HepG2 (cell line): ENCODE measurements around the gene TBC1D22A. TPM values are rescaled to one million over a fixed set of nuclear protein-coding genes. Genes with fewer than 3 reads are reported as not detected.

Source experiments
- ARID2 ChIP-seq: sonication (generic); formaldehyde crosslinking; IDR thresholded peaks from 2 replicates; pipeline ENCODE4 v1.8.1; 2022; ENCODE audit warnings: mild to moderate bottlenecking, missing genetic modification reagents, borderline replicate concordance
- HDAC1 ChIP-seq: sonication (generic); formaldehyde crosslinking; IDR thresholded peaks from 2 replicates; pipeline ENCODE4 v1.5.1; 2020; ENCODE audit warnings: mild to moderate bottlenecking, missing genetic modification reagents
- HNRNPL ChIP-seq: fragments of 200-400 bp; formaldehyde crosslinking; IDR thresholded peaks from 2 replicates; pipeline ENCODE4 v1.6.1; 2017; ENCODE audit warnings: mild to moderate bottlenecking, low read depth, low read length
- TAF15 ChIP-seq: fragments of 200-400 bp; formaldehyde crosslinking; IDR thresholded peaks from one replicate; pipeline ENCODE4 v1.6.1; 2018; ENCODE audit warnings: mild to moderate bottlenecking, low read depth, low read length; ENCODE audit not compliant: poor library complexity, severe bottlenecking
- YEATS4 ChIP-seq: sonication (generic); formaldehyde crosslinking; IDR thresholded peaks from 2 replicates; pipeline ENCODE4 v1.4.0; 2020; ENCODE audit warnings: missing genetic modification reagents, borderline replicate concordance
- ZEB1 ChIP-seq: IDR thresholded peaks from 2 replicates; pipeline ENCODE4 v1.6.1; 2012; ENCODE audit warnings: mild to moderate bottlenecking, low read depth, inconsistent platforms; ENCODE audit not compliant: insufficient replicate concordance
- ZKSCAN1 ChIP-seq: fragments of 150-350 bp; IDR thresholded peaks from 2 replicates; pipeline ENCODE4 v1.6.1; 2014; ENCODE audit warnings: low read length
- ZNF44 ChIP-seq: sonication (generic); formaldehyde crosslinking; IDR thresholded peaks from 2 replicates; pipeline ENCODE4 v1.5.1; 2020; ENCODE audit warnings: mild to moderate bottlenecking, missing genetic modification reagents
- ZNF570 ChIP-seq: sonication (generic); formaldehyde crosslinking; IDR thresholded peaks from 2 replicates; pipeline ENCODE4 v1.4.0; 2020; ENCODE audit warnings: mild to moderate bottlenecking, missing genetic modification reagents, borderline replicate concordance
- ZNF749 ChIP-seq: sonication (generic); formaldehyde crosslinking; IDR thresholded peaks from 2 replicates; pipeline ENCODE4 v1.8.0; 2022; ENCODE audit warnings: mild to moderate bottlenecking, missing genetic modification reagents, moderate library complexity, borderline replicate concordance
- polyA plus RNA-seq, 8 experiments: library from polyadenylated mRNA; depleted of rRNA in 3 of 8; stranded (reverse) in 7 of 8; unstranded in 1 of 8; fragments of >200 nt; fragmentation: Illumina TruSeq in 4 of 8; extraction: Trizol in 4 of 8; gene quantifications; 2 replicates each; pipeline versions ENCODE4 v1.2.1 to v1.2.3, GENCODE V29; 2011 to 2016; ENCODE audit warnings: low read depth in 4 of 8, missing spikeins in 1 of 8, mixed read lengths in 1 of 8; ENCODE audit not compliant: insufficient read depth in 1 of 8
- total RNA-seq, 5 experiments: library from RNA; depleted of rRNA; stranded (reverse); fragments of >200 nt; fragmentation: Illumina TruSeq; extraction: Trizol; gene quantifications; 2 replicates each; pipeline ENCODE4 v1.2.3, GENCODE V29; 2016; ENCODE audit warnings: low read depth in 1 of 5
- TF ChIP-seq, protein P1 (sequence below): IDR thresholded peaks from 2 replicates; pipeline ENCODE4 v1.6.1; 2012; ENCODE audit warnings: low read length, improper control_type of control experiment
- TF ChIP-seq, protein P2 (sequence below): IDR thresholded peaks from 2 replicates; pipeline ENCODE4 v1.6.1; 2012; ENCODE audit warnings: inconsistent platforms
- TF ChIP-seq, protein P3 (sequence below): sonication (generic); formaldehyde crosslinking; IDR thresholded peaks from 2 replicates; pipeline ENCODE4 v1.4.0; 2020; ENCODE audit warnings: mild to moderate bottlenecking, missing genetic modification reagents
- TF ChIP-seq, protein P4 (sequence below): sonication (generic); formaldehyde crosslinking; IDR thresholded peaks from 2 replicates; pipeline ENCODE4 v1.8.0; 2022; ENCODE audit warnings: mild to moderate bottlenecking, missing genetic modification reagents, borderline replicate concordance
- TF ChIP-seq, protein P5 (sequence below): sonication (generic); formaldehyde crosslinking; IDR thresholded peaks from 2 replicates; pipeline ENCODE4 v1.4.0; 2020; ENCODE audit warnings: missing genetic modification reagents

TBC1D22A gene
- total and polyA plus RNA-seq, 2 of the 13 experiments (the other 11 are each of a cell fraction or from before 2014, with no cell fraction given): 17.3 to 18.0 TPM

DNA sequence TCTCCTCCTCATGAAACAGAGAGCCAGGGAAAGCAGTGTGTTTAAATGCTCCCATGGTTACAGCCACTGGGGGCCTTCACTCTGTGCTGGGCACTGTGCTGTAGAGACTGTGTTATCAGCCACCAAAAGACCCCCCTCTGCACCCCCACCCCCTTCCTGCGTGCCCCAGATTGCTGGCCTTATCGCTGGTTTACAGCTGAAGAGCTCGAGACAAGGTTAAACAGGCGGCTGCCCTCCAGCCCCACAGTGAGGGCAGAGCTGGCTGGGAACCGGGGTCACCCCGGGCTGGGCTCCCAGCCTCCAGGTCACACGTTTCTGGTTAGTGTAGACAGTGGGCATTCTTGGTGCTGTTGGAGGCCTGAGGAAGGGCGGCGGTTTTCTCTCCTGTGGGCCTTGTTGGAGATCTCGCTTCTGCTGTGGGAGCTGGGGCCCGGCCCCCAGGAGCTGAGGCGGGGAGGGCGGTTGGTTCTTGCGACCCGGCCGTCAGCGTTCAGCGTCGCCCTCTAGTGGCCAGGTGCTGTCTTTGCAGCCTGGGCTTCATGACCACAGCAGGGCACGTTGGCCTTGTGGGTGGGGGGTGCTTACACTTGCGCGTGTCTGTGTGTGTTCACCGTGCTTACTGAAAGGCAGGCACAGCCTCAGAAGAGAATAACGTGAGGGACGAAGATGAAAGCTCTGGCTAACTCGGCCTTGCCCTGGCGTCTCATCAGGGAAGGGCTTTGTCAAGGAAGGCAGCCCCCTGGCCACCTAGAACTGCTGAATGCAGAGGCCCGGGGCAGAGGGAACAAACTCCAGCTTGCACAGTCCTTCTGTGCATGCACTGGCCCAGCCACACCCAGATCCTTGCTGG, 40.8 kb downstream of the TBC1D22A start (continued):
- TF ChIP-seq, protein P1, sequence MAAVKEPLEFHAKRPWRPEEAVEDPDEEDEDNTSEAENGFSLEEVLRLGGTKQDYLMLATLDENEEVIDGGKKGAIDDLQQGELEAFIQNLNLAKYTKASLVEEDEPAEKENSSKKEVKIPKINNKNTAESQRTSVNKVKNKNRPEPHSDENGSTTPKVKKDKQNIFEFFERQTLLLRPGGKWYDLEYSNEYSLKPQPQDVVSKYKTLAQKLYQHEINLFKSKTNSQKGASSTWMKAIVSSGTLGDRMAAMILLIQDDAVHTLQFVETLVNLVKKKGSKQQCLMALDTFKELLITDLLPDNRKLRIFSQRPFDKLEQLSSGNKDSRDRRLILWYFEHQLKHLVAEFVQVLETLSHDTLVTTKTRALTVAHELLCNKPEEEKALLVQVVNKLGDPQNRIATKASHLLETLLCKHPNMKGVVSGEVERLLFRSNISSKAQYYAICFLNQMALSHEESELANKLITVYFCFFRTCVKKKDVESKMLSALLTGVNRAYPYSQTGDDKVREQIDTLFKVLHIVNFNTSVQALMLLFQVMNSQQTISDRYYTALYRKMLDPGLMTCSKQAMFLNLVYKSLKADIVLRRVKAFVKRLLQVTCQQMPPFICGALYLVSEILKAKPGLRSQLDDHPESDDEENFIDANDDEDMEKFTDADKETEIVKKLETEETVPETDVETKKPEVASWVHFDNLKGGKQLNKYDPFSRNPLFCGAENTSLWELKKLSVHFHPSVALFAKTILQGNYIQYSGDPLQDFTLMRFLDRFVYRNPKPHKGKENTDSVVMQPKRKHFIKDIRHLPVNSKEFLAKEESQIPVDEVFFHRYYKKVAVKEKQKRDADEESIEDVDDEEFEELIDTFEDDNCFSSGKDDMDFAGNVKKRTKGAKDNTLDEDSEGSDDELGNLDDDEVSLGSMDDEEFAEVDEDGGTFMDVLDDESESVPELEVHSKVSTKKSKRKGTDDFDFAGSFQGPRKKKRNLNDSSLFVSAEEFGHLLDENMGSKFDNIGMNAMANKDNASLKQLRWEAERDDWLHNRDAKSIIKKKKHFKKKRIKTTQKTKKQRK: no peak
- no peak for TF ChIP-seq ZNF749 (CRISPR knock-in tag)
- TF ChIP-seq ZKSCAN1: no peak
- no peak for TF ChIP-seq TAF15
- 0 out of 2 replicates have a peak, but pooled peaks have one; percentile 52 for TF ChIP-seq HNRNPL
- TF ChIP-seq ARID2: no peak
- TF ChIP-seq, protein P2, sequence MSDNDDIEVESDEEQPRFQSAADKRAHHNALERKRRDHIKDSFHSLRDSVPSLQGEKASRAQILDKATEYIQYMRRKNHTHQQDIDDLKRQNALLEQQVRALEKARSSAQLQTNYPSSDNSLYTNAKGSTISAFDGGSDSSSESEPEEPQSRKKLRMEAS: peak; percentile 48; the same call in 1 of the 2 replicates
- TF ChIP-seq ZNF570: no peak
- TF ChIP-seq HDAC1: no peak
- TF ChIP-seq, protein P3, sequence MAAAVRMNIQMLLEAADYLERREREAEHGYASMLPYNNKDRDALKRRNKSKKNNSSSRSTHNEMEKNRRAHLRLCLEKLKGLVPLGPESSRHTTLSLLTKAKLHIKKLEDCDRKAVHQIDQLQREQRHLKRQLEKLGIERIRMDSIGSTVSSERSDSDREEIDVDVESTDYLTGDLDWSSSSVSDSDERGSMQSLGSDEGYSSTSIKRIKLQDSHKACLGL (CRISPR knock-in tag): peak; percentile 13; the same call in 1 of the 2 replicates
- TF ChIP-seq ZNF44 (CRISPR knock-in tag): no peak
- no peak for TF ChIP-seq ZEB1
- TF ChIP-seq, protein P4, sequence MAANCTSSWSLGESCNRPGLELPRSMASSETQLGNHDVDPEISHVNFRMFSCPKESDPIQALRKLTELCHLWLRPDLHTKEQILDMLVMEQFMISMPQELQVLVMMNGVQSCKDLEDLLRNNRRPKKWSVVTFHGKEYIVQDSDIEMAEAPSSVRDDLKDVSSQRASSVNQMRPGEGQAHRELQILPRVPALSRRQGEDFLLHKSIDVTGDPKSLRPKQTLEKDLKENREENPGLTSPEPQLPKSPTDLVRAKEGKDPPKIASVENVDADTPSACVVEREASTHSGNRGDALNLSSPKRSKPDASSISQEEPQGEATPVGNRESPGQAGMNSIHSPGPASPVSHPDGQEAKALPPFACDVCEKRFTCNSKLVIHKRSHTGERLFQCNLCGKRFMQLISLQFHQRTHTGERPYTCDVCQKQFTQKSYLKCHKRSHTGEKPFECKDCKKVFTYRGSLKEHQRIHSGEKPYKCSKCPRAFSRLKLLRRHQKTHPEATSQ (CRISPR knock-in tag): no peak
- TF ChIP-seq, protein P5, sequence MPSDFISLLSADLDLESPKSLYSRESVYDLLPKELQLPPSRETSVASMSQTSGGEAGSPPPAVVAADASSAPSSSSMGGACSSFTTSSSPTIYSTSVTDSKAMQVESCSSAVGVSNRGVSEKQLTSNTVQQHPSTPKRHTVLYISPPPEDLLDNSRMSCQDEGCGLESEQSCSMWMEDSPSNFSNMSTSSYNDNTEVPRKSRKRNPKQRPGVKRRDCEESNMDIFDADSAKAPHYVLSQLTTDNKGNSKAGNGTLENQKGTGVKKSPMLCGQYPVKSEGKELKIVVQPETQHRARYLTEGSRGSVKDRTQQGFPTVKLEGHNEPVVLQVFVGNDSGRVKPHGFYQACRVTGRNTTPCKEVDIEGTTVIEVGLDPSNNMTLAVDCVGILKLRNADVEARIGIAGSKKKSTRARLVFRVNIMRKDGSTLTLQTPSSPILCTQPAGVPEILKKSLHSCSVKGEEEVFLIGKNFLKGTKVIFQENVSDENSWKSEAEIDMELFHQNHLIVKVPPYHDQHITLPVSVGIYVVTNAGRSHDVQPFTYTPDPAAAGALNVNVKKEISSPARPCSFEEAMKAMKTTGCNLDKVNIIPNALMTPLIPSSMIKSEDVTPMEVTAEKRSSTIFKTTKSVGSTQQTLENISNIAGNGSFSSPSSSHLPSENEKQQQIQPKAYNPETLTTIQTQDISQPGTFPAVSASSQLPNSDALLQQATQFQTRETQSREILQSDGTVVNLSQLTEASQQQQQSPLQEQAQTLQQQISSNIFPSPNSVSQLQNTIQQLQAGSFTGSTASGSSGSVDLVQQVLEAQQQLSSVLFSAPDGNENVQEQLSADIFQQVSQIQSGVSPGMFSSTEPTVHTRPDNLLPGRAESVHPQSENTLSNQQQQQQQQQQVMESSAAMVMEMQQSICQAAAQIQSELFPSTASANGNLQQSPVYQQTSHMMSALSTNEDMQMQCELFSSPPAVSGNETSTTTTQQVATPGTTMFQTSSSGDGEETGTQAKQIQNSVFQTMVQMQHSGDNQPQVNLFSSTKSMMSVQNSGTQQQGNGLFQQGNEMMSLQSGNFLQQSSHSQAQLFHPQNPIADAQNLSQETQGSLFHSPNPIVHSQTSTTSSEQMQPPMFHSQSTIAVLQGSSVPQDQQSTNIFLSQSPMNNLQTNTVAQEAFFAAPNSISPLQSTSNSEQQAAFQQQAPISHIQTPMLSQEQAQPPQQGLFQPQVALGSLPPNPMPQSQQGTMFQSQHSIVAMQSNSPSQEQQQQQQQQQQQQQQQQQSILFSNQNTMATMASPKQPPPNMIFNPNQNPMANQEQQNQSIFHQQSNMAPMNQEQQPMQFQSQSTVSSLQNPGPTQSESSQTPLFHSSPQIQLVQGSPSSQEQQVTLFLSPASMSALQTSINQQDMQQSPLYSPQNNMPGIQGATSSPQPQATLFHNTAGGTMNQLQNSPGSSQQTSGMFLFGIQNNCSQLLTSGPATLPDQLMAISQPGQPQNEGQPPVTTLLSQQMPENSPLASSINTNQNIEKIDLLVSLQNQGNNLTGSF: no peak
- TF ChIP-seq YEATS4 (CRISPR knock-in tag): 0 out of 2 replicates have a peak, but pooled peaks have one; percentile 38
